ENCODE results near the gene TNK2. TPM values are rescaled to one million over a fixed set of nuclear protein-coding genes. Genes with fewer than 3 reads are reported as not detected.
"Not testable (repeated sequence)": the region's sequence is repeated elsewhere in the genome, so short reads cannot be mapped to it uniquely, and the experiment has no call there.

Gene TNK2
- total and polyA plus RNA-seq, 5 donors = 40.1 to 162 (median 77.9) TPM

GRCh38 chr3:195946910-195947699 lies 38.8 kb upstream of the TNK2 start:
- DNase-seq; H3K27me3 ChIP-seq (ENCODE audit: control insufficient read depth, insufficient read depth); H3K4me1 ChIP-seq (ENCODE audit: control insufficient read depth, insufficient read depth, low read length); H3K4me3 ChIP-seq (ENCODE audit: low read length); ATAC-seq; H3K9me3 ChIP-seq (ENCODE audit: control insufficient read depth, low read length); H3K27ac ChIP-seq (ENCODE audit: low read length); intact Hi-C loops (cut with DNase I): not testable (repeated sequence)
- 94% methylated on average over 20 of the region's 20 CpGs for WGBS

GRCh38 chr3:195941265-195941815 lies 33.0 kb upstream of the TNK2 start:
- not testable (repeated sequence) for DNase-seq; H3K27ac ChIP-seq (ENCODE audit: low read length)
- WGBS = 94% methylated on average over 27 of the region's 27 CpGs

GRCh38 chr3:195940806-195941205 lies 32.5 kb upstream of the TNK2 start:
- H3K27ac ChIP-seq (ENCODE audit: low read length); ATAC-seq; H3K9me3 ChIP-seq (ENCODE audit: control insufficient read depth, low read length); DNase-seq; H3K4me3 ChIP-seq (ENCODE audit: low read length); H3K27me3 ChIP-seq (ENCODE audit: control insufficient read depth, insufficient read depth); intact Hi-C loops (cut with DNase I); H3K4me1 ChIP-seq (ENCODE audit: control insufficient read depth, insufficient read depth, low read length): not testable (repeated sequence)
- 83% methylated on average over 13 of the region's 13 CpGs for WGBS

More at GRCh38 chr3:195941265-195941815, 33.0 kb upstream of the TNK2 start:
- H3K4me1 ChIP-seq (ENCODE audit: control insufficient read depth, insufficient read depth, low read length); H3K4me3 ChIP-seq (ENCODE audit: low read length); H3K9me3 ChIP-seq (ENCODE audit: control insufficient read depth, low read length); H3K27me3 ChIP-seq (ENCODE audit: control insufficient read depth, insufficient read depth); intact Hi-C loops (cut with DNase I); ATAC-seq: not testable (repeated sequence)

- 92% methylated on average over 28 of the region's 30 CpGs for WGBS
- DNase-seq; H3K4me1 ChIP-seq (ENCODE audit: control insufficient read depth, insufficient read depth, low read length); H3K4me3 ChIP-seq (ENCODE audit: low read length); intact Hi-C loops (cut with DNase I); H3K27me3 ChIP-seq (ENCODE audit: control insufficient read depth, insufficient read depth); H3K27ac ChIP-seq (ENCODE audit: low read length); ATAC-seq; H3K9me3 ChIP-seq (ENCODE audit: control insufficient read depth, low read length): not testable (repeated sequence)
These were observed 31.4 kb upstream of the TNK2 start for GRCh38 chr3:195939526-195940470.

- 91% methylated on average over 6 of the region's 6 CpGs for WGBS
- DNase-seq; H3K27ac ChIP-seq (ENCODE audit: low read length); ATAC-seq; H3K4me1 ChIP-seq (ENCODE audit: control insufficient read depth, insufficient read depth, low read length); H3K27me3 ChIP-seq (ENCODE audit: control insufficient read depth, insufficient read depth); H3K9me3 ChIP-seq (ENCODE audit: control insufficient read depth, low read length); H3K4me3 ChIP-seq (ENCODE audit: low read length); intact Hi-C loops (cut with DNase I): not testable (repeated sequence)
These were observed 24.7 kb upstream of the TNK2 start for GRCh38 chr3:195933044-195933430.

- no peaks in the 10 kb centered on the region for H3K27me3 ChIP-seq (ENCODE audit: control insufficient read depth, insufficient read depth)
- no peak overlapping the region for H3K27ac ChIP-seq (ENCODE audit: low read length)
- H3K4me1 ChIP-seq (ENCODE audit: control insufficient read depth, insufficient read depth, low read length) = no peaks in the 10 kb centered on the region
- no peak overlapping the region for H3K4me3 ChIP-seq (ENCODE audit: low read length)
- no peak for DNase-seq
- H3K9me3 ChIP-seq (ENCODE audit: control insufficient read depth, low read length) = no peaks in the 10 kb centered on the region
- intact Hi-C loops (cut with DNase I) = no loop called here
- ATAC-seq = no peak
- WGBS = 90% methylated on average over 9 of the region's 9 CpGs
These were observed 24.2 kb upstream of the TNK2 start for GRCh38 chr3:195932418-195933043.

GRCh38 chr3:195931582-195932273 lies 23.4 kb upstream of the TNK2 start:
- no peaks in the 10 kb centered on the region for H3K27me3 ChIP-seq (ENCODE audit: control insufficient read depth, insufficient read depth)
- no peak for ATAC-seq
- no peak overlapping the region for H3K27ac ChIP-seq (ENCODE audit: low read length)
- no peak for DNase-seq
- no peak overlapping the region for H3K4me3 ChIP-seq (ENCODE audit: low read length)
- WGBS = 82% methylated on average over 8 of the region's 8 CpGs
- no peaks in the 10 kb centered on the region for H3K9me3 ChIP-seq (ENCODE audit: control insufficient read depth, low read length)
- intact Hi-C loops (cut with DNase I) = no loop called here
- H3K4me1 ChIP-seq (ENCODE audit: control insufficient read depth, insufficient read depth, low read length) = no peaks in the 10 kb centered on the region

GRCh38 chr3:195929452-195929851 lies 21.1 kb upstream of the TNK2 start:
- Histone ChIP-seq H3K9me3 (ENCODE audit: control insufficient read depth, low read length) (no peaks in the 10 kb centered on the region), H3K27ac (ENCODE audit: low read length) (no peak overlapping the region), H3K27me3 (ENCODE audit: control insufficient read depth, insufficient read depth) (no peaks in the 10 kb centered on the region), H3K4me1 (ENCODE audit: control insufficient read depth, insufficient read depth, low read length) (no peaks in the 10 kb centered on the region), H3K4me3 (ENCODE audit: low read length) (no peak overlapping the region)
- WGBS = 66% methylated on average over 3 of the region's 3 CpGs
- no peak for DNase-seq
- intact Hi-C loops (cut with DNase I) = no loop called here
- ATAC-seq = no peak

- DNase-seq (no peak), ATAC-seq (no peak)
These were observed 13.0 kb upstream of the TNK2 start for GRCh38 chr3:195921334-195921791.

GRCh38 chr3:195918176-195918575 lies 9.8 kb upstream of the TNK2 start:
- ATAC-seq (no peak), DNase-seq (no peak)
- Histone ChIP-seq H3K27me3 (ENCODE audit: control insufficient read depth, insufficient read depth) (no peaks in the 10 kb centered on the region), H3K4me1 (ENCODE audit: control insufficient read depth, insufficient read depth, low read length) (no peaks in the 10 kb centered on the region), H3K4me3 (ENCODE audit: low read length) (no peak overlapping the region), H3K9me3 (ENCODE audit: control insufficient read depth, low read length) (no peaks in the 10 kb centered on the region), H3K27ac (ENCODE audit: low read length) (no peak overlapping the region)
- intact Hi-C loops (cut with DNase I) = loop anchor here in 1 of 4 donors (5.0 kb wide), 1 partner anchor 61 kb away; no protein-coding TSS in a partner anchor
- WGBS = 95% methylated on average over 14 of the region's 14 CpGs

More at GRCh38 chr3:195921334-195921791, 13.0 kb upstream of the TNK2 start:
- no peaks in the 10 kb centered on the region for H3K9me3 ChIP-seq (ENCODE audit: control insufficient read depth, low read length)
- intact Hi-C loops (cut with DNase I) = no loop called here
- H3K4me3 ChIP-seq (ENCODE audit: low read length) = no peak overlapping the region
- 56% methylated on average over 13 of the region's 13 CpGs for WGBS
- H3K27ac ChIP-seq (ENCODE audit: low read length) = no peak overlapping the region
- H3K4me1 ChIP-seq (ENCODE audit: control insufficient read depth, insufficient read depth, low read length) = no peaks in the 10 kb centered on the region
- H3K27me3 ChIP-seq (ENCODE audit: control insufficient read depth, insufficient read depth) = no peaks in the 10 kb centered on the region
